Naive thymus-derived CD4-positive, alpha-beta T cell (primary cell): Measurements from ENCODE around the gene LPP. TPM values are rescaled to one million over a fixed set of nuclear protein-coding genes. Genes with fewer than 3 reads are reported as not detected.

Source experiments
- ATAC-seq: fragments of 150-1000 bp; cut with Tn5 transposase; 2 replicates; pipeline ENCODE4 v1.10.0; 2021; ENCODE audit warnings: mild to moderate bottlenecking, moderate library complexity
- CTCF ChIA-PET: fragments of 350-600 bp; sonication (Branson Sonifier 250); formaldehyde crosslinking; loops from one replicate; lab custom pipeline; 2021; ENCODE audit warnings: antibody characterized with exemption; lab: Charles Lee
- POLR2A ChIA-PET: fragments of 350-600 bp; sonication (Branson Sonifier 250); formaldehyde crosslinking; loops from one replicate; lab custom pipeline; 2021; ENCODE audit warnings: antibody characterized with exemption, inconsistent platforms; lab: Charles Lee
- DNase-seq, 9 donors: peaks; one replicate each; pipeline versions ENCODE4 v3.0.0 to v3.0.0-alpha.2; 2020 to 2022; ENCODE audit warnings: mixed read lengths in 1 of 9
- H3K27ac ChIP-seq: one replicate; pipeline ENCODE4 v1.7.0; 2013; ENCODE audit warnings: mild to moderate bottlenecking, low read depth, low read length, moderate library complexity
- H3K27me3 ChIP-seq, 2 donors: one replicate each; pipeline ENCODE4 v1.7.0; 2013; ENCODE audit warnings: low read length in 2 of 2, mild to moderate bottlenecking in 2 of 2, moderate library complexity in 2 of 2; ENCODE audit not compliant: control insufficient read depth in 2 of 2, insufficient read depth in 2 of 2
- H3K36me3 ChIP-seq, 3 experiments: 1 replicate in 2 of 3; 2 replicates in 1 of 3; pipeline ENCODE4 v1.7.0; 2013; ENCODE audit warnings: low read length in 3 of 3, mild to moderate bottlenecking in 3 of 3, moderate library complexity in 1 of 3; ENCODE audit not compliant: insufficient read depth in 3 of 3, control insufficient read depth in 2 of 3
- H3K4me1 ChIP-seq, 2 donors: one replicate each; pipeline ENCODE4 v1.7.0; 2013; ENCODE audit warnings: low read length in 2 of 2, mild to moderate bottlenecking in 2 of 2, moderate library complexity in 1 of 2; ENCODE audit not compliant: control insufficient read depth in 2 of 2, insufficient read depth in 2 of 2
- H3K4me3 ChIP-seq: 2 replicates; pipeline ENCODE4 v1.7.0; 2013; ENCODE audit warnings: mild to moderate bottlenecking, low read length
- H3K9me3 ChIP-seq, 3 experiments: 1 replicate in 2 of 3; 2 replicates in 1 of 3; pipeline ENCODE4 v1.7.0; 2013; ENCODE audit warnings: low read length in 3 of 3; ENCODE audit not compliant: control insufficient read depth in 2 of 3
- H3K27ac Mint-ChIP-seq, 9 donors: one replicate each; pipeline ENCODE4 v1.8.0; 2020 to 2022; ENCODE audit warnings: mixed read lengths in 9 of 9, mild to moderate bottlenecking in 8 of 9, moderate library complexity in 5 of 9, inconsistent platforms in 2 of 9
- H3K27me3 Mint-ChIP-seq, 5 donors: one replicate each; pipeline ENCODE4 v1.8.0; 2021 to 2022; ENCODE audit warnings: mixed read lengths in 5 of 5, mild to moderate bottlenecking in 1 of 5
- H3K36me3 Mint-ChIP-seq, 5 donors: one replicate each; pipeline ENCODE4 v1.8.0; 2020 to 2022; ENCODE audit warnings: mixed read lengths in 5 of 5, mild to moderate bottlenecking in 3 of 5, inconsistent platforms in 1 of 5
- H3K4me1 Mint-ChIP-seq, 7 donors: one replicate each; pipeline ENCODE4 v1.8.0; 2020 to 2022; ENCODE audit warnings: mixed read lengths in 7 of 7, mild to moderate bottlenecking in 3 of 7, inconsistent platforms in 1 of 7
- H3K4me3 Mint-ChIP-seq, 10 donors: one replicate each; pipeline ENCODE4 v1.8.0; 2020 to 2022; ENCODE audit warnings: mild to moderate bottlenecking in 10 of 10, mixed read lengths in 10 of 10, moderate library complexity in 6 of 10, inconsistent platforms in 2 of 10
- H3K9me3 Mint-ChIP-seq, 11 donors: one replicate each; pipeline ENCODE4 v1.8.0; 2020 to 2022; ENCODE audit warnings: mixed read lengths in 11 of 11, mild to moderate bottlenecking in 4 of 11, inconsistent platforms in 1 of 11, moderate library complexity in 1 of 11
- intact Hi-C, 2 donors: fragments of 100-400 bp; cut with micrococcal nuclease; formaldehyde crosslinking; loops; one replicate each; pipeline ENCODE4 v1.15.1; 2023
- polyA plus RNA-seq, 2 donors: library from polyadenylated mRNA; unstranded; fragments of 300-500 nt; fragmentation: Illumina TruSeq; gene quantifications; one replicate each; pipeline ENCODE4 v1.2.3, GENCODE V29; 2021
- total RNA-seq, 6 experiments: library from RNA in 5 of 6; stranded (reverse) in 5 of 6; gene quantifications; 1 replicate in 5 of 6; 2 replicates in 1 of 6; pipeline ENCODE4 v1.2.3 and lab custom pipeline; 2021 to 2026

The LPP gene
- total and polyA plus RNA-seq, 7 experiments from 2014 or later = 10.3 to 95.2 (median 19.5) TPM

DNA sequence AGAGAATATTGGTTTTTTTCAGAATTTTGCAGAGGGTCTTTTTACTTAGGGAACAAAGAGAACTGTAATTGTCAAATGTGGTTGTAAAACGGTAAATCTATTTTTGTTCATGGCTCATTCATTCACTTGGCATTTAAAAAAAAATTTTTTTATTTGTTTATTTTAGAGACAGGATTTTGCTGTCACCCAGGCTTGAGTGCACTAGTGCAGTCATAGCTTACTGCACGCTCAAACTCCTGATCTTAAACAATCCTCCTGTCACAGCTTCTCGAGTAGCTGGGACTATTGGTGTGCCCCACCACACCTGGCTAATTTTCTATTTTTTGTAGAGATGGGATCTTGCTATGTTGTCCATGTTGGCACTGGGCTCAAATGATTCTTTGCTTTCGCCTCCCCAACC, 301.8 kb downstream of the LPP start:
- Mint-ChIP-seq H3K9me3 (peaks cover 0 to 2% (median 0%) of the 10 kb centered on the region in 11 donors), H3K36me3 (peaks cover 0 to 28% (median 15%) of the 10 kb centered on the region in 5 donors), H3K4me3 (no peak overlapping the region), H3K27ac (no peak overlapping the region), H3K27me3 (no peaks in the 10 kb centered on the region), H3K4me1 (peaks cover 0 to 11% (median 0%) of the 10 kb centered on the region in 7 donors)
- intact Hi-C loops = no loop called here
- Histone ChIP-seq H3K4me3 (no peak overlapping the region), H3K4me1 (no peaks in the 10 kb centered on the region), H3K27ac (no peak overlapping the region), H3K27me3 (no peaks in the 10 kb centered on the region), H3K9me3 (no peaks in the 10 kb centered on the region), H3K36me3 (no peaks in the 10 kb centered on the region)
- DNase-seq (no peak), ATAC-seq (no peak)
- ChIA-PET CTCF (no interaction called here), POLR2A (no interaction called here)

DNA sequence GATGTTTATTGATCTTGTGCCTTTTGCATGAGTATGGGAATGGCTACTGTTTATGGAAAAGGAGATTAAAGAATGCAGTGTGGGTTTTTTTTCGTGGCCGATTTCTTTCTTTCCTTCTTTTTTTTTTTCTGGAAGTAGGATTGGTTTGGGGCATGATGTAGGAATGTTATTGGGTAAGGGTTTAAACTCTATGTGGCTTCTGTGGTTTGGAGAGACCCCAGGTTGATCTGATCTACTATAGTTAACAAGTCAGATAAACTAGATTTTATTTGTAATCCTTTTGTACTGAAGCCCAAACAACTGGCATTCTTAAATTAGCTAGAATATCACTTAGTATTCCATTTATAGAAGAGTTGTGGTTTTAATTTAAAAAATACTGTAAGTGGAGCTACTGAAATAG, 304.8 kb downstream of the LPP start:
- intact Hi-C loops = no loop called here
- H3K36me3 ChIP-seq = no peaks in the 10 kb centered on the region
- Mint-ChIP-seq H3K36me3 (peaks cover 0 to 19% (median 8%) of the 10 kb centered on the region in 5 donors), H3K9me3 (peaks cover 0 to 2% (median 0%) of the 10 kb centered on the region in 11 donors), H3K4me3 (no peak overlapping the region), H3K27me3 (no peaks in the 10 kb centered on the region), H3K27ac (no peak overlapping the region), H3K4me1 (peaks cover 0 to 6% (median 0%) of the 10 kb centered on the region in 7 donors)
- no peaks in the 10 kb centered on the region for H3K4me1 ChIP-seq
- DNase-seq (no peak), ATAC-seq (no peak)
- no peaks in the 10 kb centered on the region for H3K27me3 ChIP-seq
- H3K9me3 ChIP-seq = no peaks in the 10 kb centered on the region
- no peak overlapping the region for H3K4me3 ChIP-seq
- ChIA-PET CTCF (no interaction called here), POLR2A (no interaction called here)
- H3K27ac ChIP-seq = no peak overlapping the region

DNA sequence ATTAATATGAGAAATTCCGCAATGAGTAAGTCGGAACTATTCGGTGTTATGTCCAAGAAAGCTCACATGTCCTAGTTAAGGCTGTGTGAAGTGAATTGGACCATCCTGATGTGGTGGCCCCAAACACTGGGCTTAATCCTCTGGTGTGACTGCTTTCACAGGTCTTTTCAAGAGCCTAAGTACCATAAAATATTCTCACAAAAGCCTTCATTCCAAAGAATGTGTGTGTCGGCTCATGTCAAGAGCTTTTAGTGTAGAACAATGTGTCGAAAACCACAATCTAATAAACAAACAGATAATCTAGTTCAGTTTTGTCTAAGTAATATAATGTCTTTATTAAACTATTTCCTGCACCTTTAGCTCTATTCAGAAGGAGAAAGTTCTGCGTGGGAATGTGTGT, 311.4 kb downstream of the LPP start:
- Mint-ChIP-seq H3K9me3 (peaks cover 0 to 7% (median 0%) of the 10 kb centered on the region in 11 donors), H3K4me3 (no peak overlapping the region), H3K27me3 (no peaks in the 10 kb centered on the region), H3K4me1 (peaks cover 0 to 4% (median 0%) of the 10 kb centered on the region in 7 donors), H3K36me3 (peaks cover 4 to 29% (median 15%) of the 10 kb centered on the region in 5 donors), H3K27ac (no peak overlapping the region)
- Histone ChIP-seq H3K36me3 (no peaks in the 10 kb centered on the region), H3K27me3 (no peaks in the 10 kb centered on the region), H3K4me1 (no peaks in the 10 kb centered on the region), H3K4me3 (no peak overlapping the region), H3K27ac (no peak overlapping the region), H3K9me3 (no peaks in the 10 kb centered on the region)
- no peak for ATAC-seq
- POLR2A ChIA-PET = no interaction called here
- no peak for DNase-seq
- intact Hi-C loops = no loop called here
- CTCF ChIA-PET = no interaction called here

DNA sequence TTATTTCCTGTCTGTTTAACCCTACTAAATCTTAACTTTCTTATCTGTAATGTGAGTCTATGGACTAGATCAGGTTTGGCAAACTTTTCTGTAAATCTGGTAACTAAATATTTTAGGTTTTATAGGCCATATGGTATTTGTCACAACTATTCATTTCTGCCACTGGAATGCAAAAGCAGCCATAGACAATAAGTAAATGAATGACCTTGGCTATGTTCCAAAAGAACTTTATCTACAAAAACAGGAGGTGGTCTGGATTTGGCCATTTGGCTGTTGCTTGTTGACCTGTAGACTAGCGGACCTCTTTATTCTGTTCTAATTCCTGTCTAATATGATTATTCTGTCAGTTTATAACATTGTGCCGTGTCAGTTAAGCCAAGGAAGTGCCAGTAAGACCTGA, 314.2 kb downstream of the LPP start:
- H3K4me1 Mint-ChIP-seq = peaks cover 0 to 4% (median 0%) of the 10 kb centered on the region in 7 donors
- no peaks in the 10 kb centered on the region for H3K9me3 ChIP-seq
- peaks cover 4 to 32% (median 16%) of the 10 kb centered on the region in 5 donors for H3K36me3 Mint-ChIP-seq
- no peaks in the 10 kb centered on the region for H3K4me1 ChIP-seq
- ChIA-PET CTCF (no interaction called here), POLR2A (no interaction called here)
- no peak overlapping the region for H3K4me3 Mint-ChIP-seq
- no peak for ATAC-seq
- peaks cover 0 to 7% (median 0%) of the 10 kb centered on the region in 11 donors for H3K9me3 Mint-ChIP-seq
- no peaks in the 10 kb centered on the region for H3K36me3 ChIP-seq
- DNase-seq = no peak
- no peaks in the 10 kb centered on the region for H3K27me3 ChIP-seq
- no peak overlapping the region for H3K27ac Mint-ChIP-seq
- intact Hi-C loops = no loop called here
- no peak overlapping the region for H3K27ac ChIP-seq
- H3K27me3 Mint-ChIP-seq = no peaks in the 10 kb centered on the region
- H3K4me3 ChIP-seq = no peak overlapping the region

DNA sequence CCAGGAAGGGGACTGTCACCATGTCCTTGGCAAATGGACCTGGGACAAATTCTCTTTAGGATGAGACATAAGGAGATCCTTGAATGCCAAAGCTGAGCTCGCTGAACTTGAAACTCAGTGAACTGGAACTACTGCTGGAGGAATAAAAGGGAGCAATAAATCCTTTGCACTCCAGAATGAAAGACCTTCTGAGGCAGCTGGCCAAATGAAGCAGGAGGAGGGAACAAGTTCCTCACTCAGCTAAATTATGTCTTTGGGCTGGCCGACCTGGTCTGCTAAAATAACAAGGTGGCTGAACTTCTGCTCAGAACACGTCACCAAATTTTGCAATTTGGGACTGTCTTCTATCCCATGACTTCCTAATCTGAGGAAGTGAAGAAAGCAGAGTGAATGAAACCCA, 314.7 kb downstream of the LPP start:
- DNase-seq (no peak), ATAC-seq (no peak)
- Mint-ChIP-seq H3K36me3 (peaks cover 4 to 32% (median 16%) of the 10 kb centered on the region in 5 donors), H3K27ac (no peak overlapping the region), H3K9me3 (peaks cover 0 to 7% (median 0%) of the 10 kb centered on the region in 11 donors), H3K4me1 (peaks cover 0 to 3% (median 0%) of the 10 kb centered on the region in 7 donors), H3K4me3 (no peak overlapping the region), H3K27me3 (no peaks in the 10 kb centered on the region)
- intact Hi-C loops = no loop called here
- Histone ChIP-seq H3K27ac (no peak overlapping the region), H3K36me3 (no peaks in the 10 kb centered on the region), H3K9me3 (no peaks in the 10 kb centered on the region), H3K4me1 (no peaks in the 10 kb centered on the region), H3K27me3 (no peaks in the 10 kb centered on the region), H3K4me3 (no peak overlapping the region)
- ChIA-PET POLR2A (no interaction called here), CTCF (no interaction called here)

DNA sequence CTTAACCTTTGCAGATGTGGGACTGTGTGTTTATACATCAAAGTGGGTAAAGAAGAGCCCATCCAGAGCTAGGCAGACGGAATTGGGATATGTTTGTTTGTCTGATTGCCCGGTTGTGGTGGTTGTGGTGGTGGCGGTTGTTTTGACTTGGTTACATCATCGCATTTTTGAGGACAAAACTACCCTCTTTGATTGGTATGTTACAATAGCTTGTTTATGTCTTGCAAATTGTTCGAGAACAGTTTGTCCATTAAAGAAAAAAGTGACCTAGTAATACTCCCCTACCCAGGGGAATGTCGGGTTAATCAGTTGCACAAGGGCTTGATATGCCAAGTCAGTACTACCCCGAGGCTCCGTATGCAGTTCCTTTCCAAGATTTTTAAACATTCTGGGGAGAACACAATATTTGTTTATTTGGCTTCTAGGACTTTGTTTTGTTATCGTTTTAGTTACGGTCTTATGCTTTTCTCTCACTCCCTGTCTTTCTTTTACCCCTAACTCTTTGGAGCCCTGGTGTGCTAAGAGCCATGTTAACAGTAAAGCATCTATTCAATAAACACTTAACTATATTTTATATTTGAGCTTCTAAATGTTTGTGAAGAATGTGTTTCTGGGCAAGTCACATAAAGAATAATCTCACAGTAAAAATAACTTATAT, 315.4 kb downstream of the LPP start:
- peaks cover 0 to 7% (median 0%) of the 10 kb centered on the region in 11 donors for H3K9me3 Mint-ChIP-seq
- ChIA-PET POLR2A (no interaction called here), CTCF (no interaction called here)
- DNase-seq (no peak), ATAC-seq (no peak)
- H3K27ac ChIP-seq = no peak overlapping the region
- H3K4me3 Mint-ChIP-seq = no peak overlapping the region
- peaks cover 4 to 33% (median 16%) of the 10 kb centered on the region in 5 donors for H3K36me3 Mint-ChIP-seq
- peaks cover 0 to 3% (median 0%) of the 10 kb centered on the region in 7 donors for H3K4me1 Mint-ChIP-seq
- no peaks in the 10 kb centered on the region for H3K27me3 Mint-ChIP-seq
- H3K36me3 ChIP-seq = no peaks in the 10 kb centered on the region
- H3K27me3 ChIP-seq = no peaks in the 10 kb centered on the region
- no peak overlapping the region for H3K27ac Mint-ChIP-seq
- H3K9me3 ChIP-seq = no peaks in the 10 kb centered on the region
- intact Hi-C loops = no loop called here
- no peaks in the 10 kb centered on the region for H3K4me1 ChIP-seq
- H3K4me3 ChIP-seq = no peak overlapping the region

DNA sequence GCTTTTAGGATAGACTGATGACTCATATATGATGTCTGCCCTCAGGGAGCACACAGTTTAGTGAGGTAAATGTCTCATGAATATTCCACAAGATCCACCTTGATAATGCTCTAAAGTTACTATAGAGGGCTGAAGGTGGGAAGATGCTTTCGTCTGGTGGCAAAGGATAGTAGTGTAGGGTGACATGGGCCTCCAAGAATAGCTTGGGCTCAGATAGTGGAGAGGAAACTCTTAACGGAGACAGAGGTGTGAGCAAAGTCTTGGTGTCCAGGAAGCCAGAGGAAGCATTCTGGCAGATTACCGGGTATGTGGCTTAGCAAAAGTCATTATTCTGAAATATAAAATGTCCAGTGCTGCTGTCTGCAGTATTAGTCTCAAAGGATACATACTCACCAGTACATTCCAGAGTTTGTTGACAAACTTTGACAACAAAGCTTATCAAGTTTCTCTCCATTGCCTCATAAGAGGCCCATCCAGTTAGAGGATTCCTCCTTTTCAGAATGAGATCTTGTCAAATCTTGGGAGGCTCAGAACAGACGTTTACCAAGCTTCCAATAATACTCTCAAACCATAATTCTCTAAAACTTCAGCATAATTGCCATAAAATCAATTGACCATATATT, 316.7 kb downstream of the LPP start:
- ATAC-seq = no peak
- no peak for DNase-seq
- Histone ChIP-seq H3K36me3 (no peaks in the 10 kb centered on the region), H3K4me1 (no peaks in the 10 kb centered on the region), H3K9me3 (no peaks in the 10 kb centered on the region), H3K4me3 (no peak overlapping the region), H3K27me3 (no peaks in the 10 kb centered on the region), H3K27ac (no peak overlapping the region)
- Mint-ChIP-seq H3K27me3 (no peaks in the 10 kb centered on the region), H3K36me3 (peaks cover 4 to 33% (median 16%) of the 10 kb centered on the region in 5 donors), H3K9me3 (peaks cover 0 to 6% (median 0%) of the 10 kb centered on the region in 11 donors), H3K27ac (no peak overlapping the region), H3K4me1 (peaks cover 0 to 3% (median 0%) of the 10 kb centered on the region in 7 donors), H3K4me3 (no peak overlapping the region)
- intact Hi-C loops = no loop called here
- POLR2A ChIA-PET = no interaction called here
- CTCF ChIA-PET = no interaction called here
